HL-60/S4 (cell line): ENCODE data around the gene MEIKIN.

Source experiments
- in situ Hi-C: fragments of 300-500 bp; cut with MboI; formaldehyde crosslinking; loops from 2 replicates; pipeline ENCODE4 v1.14.3; 2022; ENCODE audit warnings: low sequenced_read_pairs

The MEIKIN gene

GRCh38 chr5:131774652-131775367 lies 170.7 kb downstream of the MEIKIN start:
- in situ Hi-C loops: no loop called here

- in situ Hi-C loops: no loop called here
Observed at GRCh38 chr5:131773805-131774204, 171.7 kb downstream of the MEIKIN start.

DNA sequence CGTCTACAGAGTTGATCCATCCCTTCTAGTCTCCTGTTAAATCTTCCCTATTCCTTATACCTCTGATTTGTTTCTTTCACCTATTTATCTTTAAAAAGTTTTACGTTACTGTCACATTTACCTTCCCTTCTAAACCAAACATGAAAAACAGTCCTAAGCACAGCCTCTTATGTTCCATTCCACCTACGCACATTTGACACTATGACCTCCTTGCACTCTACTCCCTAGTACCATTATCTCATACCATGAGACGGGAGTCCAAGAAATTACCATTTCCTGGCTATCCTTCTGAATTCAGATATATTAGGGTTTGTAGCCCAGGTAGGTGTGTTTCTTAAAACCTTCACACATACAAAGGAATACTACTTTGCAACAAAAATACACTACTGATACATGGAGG lies 173.8 kb downstream of the MEIKIN start:
- in situ Hi-C loops: no loop called here

DNA sequence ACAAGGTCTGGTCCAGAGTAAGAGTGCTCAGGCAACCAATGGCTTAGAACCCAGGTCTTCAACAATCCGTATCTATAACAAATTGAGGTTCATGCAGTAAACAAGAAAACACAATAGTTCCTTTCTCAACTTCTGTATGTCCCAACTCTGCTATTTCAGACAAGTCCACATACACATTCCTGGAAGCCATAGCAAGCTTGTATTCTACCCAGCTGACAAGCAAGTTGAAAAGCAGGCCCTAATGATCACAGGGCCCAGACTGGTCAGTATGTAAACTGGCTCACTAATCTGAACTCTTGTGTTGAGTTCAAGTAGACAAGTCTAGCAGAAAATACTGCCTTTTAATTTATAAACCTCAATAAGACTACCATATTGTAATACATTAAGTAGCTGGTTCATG lies 175.5 kb downstream of the MEIKIN start:
- in situ Hi-C loops: no loop called here

GRCh38 chr5:131769336-131769735 lies 176.1 kb downstream of the MEIKIN start:
- in situ Hi-C loops: no loop called here

GRCh38 chr5:131767891-131768290 lies 177.6 kb downstream of the MEIKIN start:
- in situ Hi-C loops: no loop called here

GRCh38 chr5:131766689-131767088 lies 178.8 kb downstream of the MEIKIN start:
- in situ Hi-C loops: no loop called here

DNA sequence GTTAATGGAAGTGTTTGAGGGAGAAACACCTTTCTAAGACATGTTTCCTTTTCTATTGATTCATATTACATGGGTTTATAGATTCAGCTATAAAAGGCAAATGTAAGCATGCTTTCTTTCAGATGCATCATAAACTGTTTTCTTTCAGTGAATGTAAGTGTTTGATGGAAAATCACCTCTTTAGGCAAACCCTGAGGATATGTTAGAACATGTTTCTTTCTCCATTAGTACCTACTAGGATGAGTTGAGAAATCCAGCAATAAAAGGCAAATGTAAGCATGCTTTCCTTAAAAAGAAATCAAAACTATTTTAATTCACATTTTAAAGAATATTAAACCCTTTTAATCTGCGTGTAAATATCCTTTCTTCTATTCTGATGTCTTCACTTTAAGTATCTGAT lies 180.2 kb downstream of the MEIKIN start:
- in situ Hi-C loops: no loop called here

DNA sequence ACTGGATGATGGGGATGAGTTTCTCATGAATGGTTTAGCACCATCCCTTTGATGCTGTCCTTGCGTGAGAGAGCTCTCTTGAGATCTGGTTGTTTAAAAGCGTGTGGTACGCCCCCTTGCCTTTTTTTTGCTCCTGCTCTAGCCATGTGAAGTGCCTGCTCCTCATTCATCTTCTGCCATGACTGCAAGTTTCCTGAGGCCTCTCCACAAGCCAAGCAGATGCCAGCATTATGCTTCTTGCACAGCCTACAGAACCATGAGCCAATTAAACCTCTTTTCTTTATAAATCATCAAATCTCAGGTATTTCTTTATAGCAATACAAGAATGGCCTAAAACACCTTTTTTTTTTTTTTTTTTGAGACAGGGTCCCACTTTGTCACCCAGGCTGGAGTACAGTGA lies 181.5 kb downstream of the MEIKIN start:
- in situ Hi-C loops: no loop called here

- in situ Hi-C loops: no loop called here
Observed at GRCh38 chr5:131760793-131761192, 184.7 kb downstream of the MEIKIN start.

DNA sequence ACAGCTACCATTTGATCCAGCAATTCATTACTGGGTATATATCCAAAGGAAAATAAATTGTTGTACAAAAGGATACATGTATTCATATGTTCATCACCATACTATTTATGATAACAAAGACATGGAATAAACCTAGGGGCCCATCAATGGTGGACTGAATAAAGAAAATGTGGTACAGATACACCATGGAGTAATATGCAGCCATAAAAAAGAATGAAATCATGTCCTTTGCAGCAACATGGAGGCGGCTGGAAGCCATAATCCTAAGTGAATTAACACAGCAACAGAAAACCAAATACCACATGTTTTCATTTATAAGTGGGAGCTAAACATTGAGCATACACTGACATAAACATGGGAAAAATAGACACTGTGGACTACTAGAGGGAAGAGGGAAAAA lies 185.8 kb downstream of the MEIKIN start:
- in situ Hi-C loops: no loop called here

DNA sequence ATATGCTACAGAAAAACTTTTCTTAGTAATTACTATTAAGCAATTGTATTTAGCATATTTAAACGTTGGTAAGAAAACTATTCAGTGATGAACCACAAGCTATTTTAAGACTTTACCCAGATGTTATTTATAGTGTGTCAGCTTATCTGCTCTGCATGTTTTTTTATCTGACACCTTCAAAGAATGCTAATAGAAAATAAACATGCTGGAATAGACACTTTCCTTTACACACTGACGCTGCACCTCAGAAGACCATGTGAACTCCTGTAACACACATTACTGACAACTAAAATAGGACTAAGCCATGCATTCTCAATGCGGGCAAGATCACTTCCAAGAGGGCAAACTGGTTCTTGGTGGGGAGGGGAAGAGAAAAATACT lies 187.0 kb downstream of the MEIKIN start:
- in situ Hi-C loops: no loop called here

DNA sequence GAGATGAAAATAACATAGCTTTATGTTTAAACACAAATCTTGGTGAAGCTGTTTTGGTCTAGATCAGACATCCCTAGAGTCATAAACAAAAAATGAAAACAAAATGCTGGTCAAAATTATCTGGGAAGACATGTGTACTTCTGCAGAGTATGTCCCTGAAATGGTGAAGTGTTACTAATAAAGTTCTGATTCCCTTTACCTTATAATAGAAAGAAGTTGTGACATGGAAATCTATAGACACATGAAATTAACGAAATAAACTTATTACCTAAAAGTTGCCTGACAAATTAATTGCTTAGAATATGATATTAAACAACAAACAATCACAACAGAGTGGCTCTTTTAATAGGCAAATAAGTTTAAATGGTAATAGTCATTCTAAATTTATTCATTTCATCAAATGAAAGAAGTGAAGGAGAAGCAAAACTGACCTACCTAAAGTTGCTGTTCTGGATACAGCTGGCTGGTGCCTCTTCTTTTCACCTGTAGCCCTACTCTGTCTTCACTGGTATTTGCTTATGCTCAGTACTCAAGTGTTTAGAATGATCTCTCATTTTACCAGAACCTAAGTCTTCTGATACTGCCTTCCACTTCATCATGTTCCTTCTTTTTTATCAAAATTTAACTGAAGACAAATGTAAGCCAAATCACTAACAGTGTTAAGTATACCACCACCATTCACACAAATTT lies 187.5 kb downstream of the MEIKIN start:
- in situ Hi-C loops: no loop called here
